H9 (cell line): Measurements from ENCODE around the gene GAN. TPM values are rescaled to one million over a fixed set of nuclear protein-coding genes. Genes with fewer than 3 reads are reported as not detected.

Experiments
- DNase-seq: peaks from one replicate; pipeline ENCODE4 v3.0.0-alpha.2; 2017
- H2AFZ ChIP-seq: one replicate; pipeline ENCODE4 v1.6.1; 2013; ENCODE audit warnings: mild to moderate bottlenecking, low read length, control low read depth, moderate library complexity
- H2AK5ac ChIP-seq: 2 replicates; pipeline ENCODE4 v1.6.1; 2013; ENCODE audit warnings: low read length, control low read depth, mixed read lengths; ENCODE audit not compliant: insufficient read length
- H2BK120ac ChIP-seq: one replicate; pipeline ENCODE4 v1.6.1; 2013; ENCODE audit warnings: low read depth, mild to moderate bottlenecking, low read length, control low read depth, inconsistent platforms; ENCODE audit not compliant: poor library complexity, severe bottlenecking
- H2BK12ac ChIP-seq: 2 replicates; pipeline ENCODE4 v1.6.1; 2013; ENCODE audit warnings: low read length, control low read depth, mixed read lengths, low read depth; ENCODE audit not compliant: insufficient read length
- H2BK15ac ChIP-seq: 2 replicates; pipeline ENCODE4 v1.6.1; 2013; ENCODE audit warnings: low read depth, low read length, control low read depth
- H2BK20ac ChIP-seq: one replicate; pipeline ENCODE4 v1.6.1; 2013; ENCODE audit warnings: low read depth, mild to moderate bottlenecking, low read length, control low read depth, inconsistent platforms; ENCODE audit not compliant: poor library complexity, severe bottlenecking
- H2BK5ac ChIP-seq: 2 replicates; pipeline ENCODE4 v1.6.1; 2013; ENCODE audit warnings: low read length, control low read depth, mixed read lengths; ENCODE audit not compliant: insufficient read length
- H3K14ac ChIP-seq: 2 replicates; pipeline ENCODE4 v1.6.1; 2013; ENCODE audit warnings: low read length, control low read depth; ENCODE audit not compliant: insufficient read depth
- H3K18ac ChIP-seq: 2 replicates; pipeline ENCODE4 v1.6.1; 2013; ENCODE audit warnings: low read depth, mild to moderate bottlenecking, mixed read lengths, low read length, control low read depth; ENCODE audit not compliant: insufficient read length
- H3K23ac ChIP-seq: 2 replicates; pipeline ENCODE4 v1.6.1; 2013; ENCODE audit warnings: low read length, control low read depth, mixed read lengths, low read depth; ENCODE audit not compliant: insufficient read length
- H3K23me2 ChIP-seq: 2 replicates; pipeline ENCODE4 v1.6.1; 2013; ENCODE audit warnings: low read depth, mild to moderate bottlenecking, mixed read lengths, low read length, control low read depth; ENCODE audit not compliant: insufficient read length, poor library complexity, severe bottlenecking
- H3K27ac ChIP-seq: 2 replicates; pipeline ENCODE4 v1.5.1; 2013; ENCODE audit warnings: low read length, control low read depth, mixed read lengths, low read depth; ENCODE audit not compliant: insufficient read length
- H3K27me3 ChIP-seq: 2 replicates; pipeline ENCODE4 v1.6.1; 2013; ENCODE audit warnings: low read length, control low read depth, inconsistent platforms; ENCODE audit not compliant: insufficient read depth
- H3K4ac ChIP-seq: 2 replicates; pipeline ENCODE4 v1.6.1; 2013; ENCODE audit warnings: low read depth, mild to moderate bottlenecking, control low read depth, inconsistent platforms, low read length, moderate library complexity
- H3K4me1 ChIP-seq: 2 replicates; pipeline ENCODE4 v1.6.1; 2013; ENCODE audit warnings: low read length, control low read depth, inconsistent platforms; ENCODE audit not compliant: insufficient read depth
- H3K4me2 ChIP-seq: 2 replicates; pipeline ENCODE4 v1.6.1; 2013; ENCODE audit warnings: low read length, control low read depth, mixed read lengths; ENCODE audit not compliant: insufficient read length, insufficient read depth
- H3K56ac ChIP-seq: 2 replicates; pipeline ENCODE4 v1.6.1; 2013; ENCODE audit warnings: low read depth, mild to moderate bottlenecking, mixed read lengths, low read length, control low read depth; ENCODE audit not compliant: insufficient read length
- H3K79me1 ChIP-seq: 2 replicates; pipeline ENCODE4 v1.6.1; 2013; ENCODE audit warnings: low read depth, mild to moderate bottlenecking, moderate library complexity, low read length, control low read depth, inconsistent platforms; ENCODE audit not compliant: insufficient read depth, poor library complexity, severe bottlenecking
- H3K79me2 ChIP-seq: 2 replicates; pipeline ENCODE4 v1.6.1; 2013; ENCODE audit warnings: low read length, control low read depth, inconsistent platforms; ENCODE audit not compliant: insufficient read depth
- H3K9ac ChIP-seq: 2 replicates; pipeline ENCODE4 v1.6.1; 2013; ENCODE audit warnings: low read length, control low read depth, mixed read lengths; ENCODE audit not compliant: insufficient read length; ENCODE audit errors: extremely low read depth
- H3K9me3 ChIP-seq: one replicate; pipeline ENCODE4 v1.6.1; 2013; ENCODE audit warnings: low read depth, low read length, inconsistent platforms; ENCODE audit not compliant: control insufficient read depth
- H3T11ph ChIP-seq: one replicate; pipeline ENCODE4 v1.6.1; 2013; ENCODE audit warnings: mild to moderate bottlenecking, low read length, control low read depth, inconsistent platforms
- H4K20me1 ChIP-seq: one replicate; pipeline ENCODE4 v1.6.1; 2013; ENCODE audit not compliant: control insufficient read depth, insufficient read length, insufficient read depth
- H4K5ac ChIP-seq: 2 replicates; pipeline ENCODE4 v1.6.1; 2013; ENCODE audit warnings: low read depth, mild to moderate bottlenecking, mixed read lengths, low read length, control low read depth; ENCODE audit not compliant: insufficient read length
- H4K8ac ChIP-seq: replicated peaks from 2 replicates; pipeline ENCODE4 v1.6.1; 2013; ENCODE audit warnings: low read length, control low read depth, mixed read lengths, low read depth; ENCODE audit not compliant: insufficient read length
- H4K91ac ChIP-seq: 2 replicates; pipeline ENCODE4 v1.6.1; 2013; ENCODE audit warnings: low read depth, mild to moderate bottlenecking, moderate library complexity, mixed read lengths, low read length, control low read depth; ENCODE audit not compliant: insufficient read length
- H3K27ac Mint-ChIP-seq, 3 experiments: 2 replicates in 2 of 3; 3 replicates in 1 of 3; pipeline ENCODE4 v1.8.0; 2020 to 2021; ENCODE audit warnings: mixed read lengths in 3 of 3, mild to moderate bottlenecking in 1 of 3, moderate library complexity in 1 of 3
- H3K27me3 Mint-ChIP-seq: 2 replicates; pipeline ENCODE4 v1.8.0; 2021; ENCODE audit warnings: low read depth, mild to moderate bottlenecking, moderate library complexity, mixed read lengths
- H3K36me3 Mint-ChIP-seq, 3 experiments: 2 replicates in 2 of 3; 3 replicates in 1 of 3; pipeline ENCODE4 v1.8.0; 2020 to 2021; ENCODE audit warnings: low read depth in 3 of 3, mixed read lengths in 3 of 3; ENCODE audit not compliant: insufficient read depth in 1 of 3
- H3K4me1 Mint-ChIP-seq, 2 experiments: 2 replicates each; pipeline ENCODE4 v1.8.0; 2020; ENCODE audit warnings: mixed read lengths in 2 of 2
- H3K4me3 Mint-ChIP-seq, 2 experiments: 2 replicates in 1 of 2; 3 replicates in 1 of 2; pipeline ENCODE4 v1.8.0; 2020 to 2021; ENCODE audit warnings: mild to moderate bottlenecking in 2 of 2, mixed read lengths in 2 of 2, moderate library complexity in 1 of 2
- H3K9me3 Mint-ChIP-seq, 2 experiments: 2 replicates in 1 of 2; 3 replicates in 1 of 2; pipeline ENCODE4 v1.8.0; 2020; ENCODE audit warnings: mild to moderate bottlenecking in 2 of 2, mixed read lengths in 2 of 2, moderate library complexity in 1 of 2
- CTCF ChIP-seq: fragments of 200-600 bp; sonication (generic); conservative IDR thresholded peaks from 3 replicates; pipeline ENCODE4 v1.8.0; 2021; ENCODE audit warnings: antibody characterized with exemption, mild to moderate bottlenecking
- WGBS: extraction: QIAGEN DNeasy Blood & Tissue Kit; methylation state at CpG from one replicate; pipeline ENCODE4 v1.1.7; 2013; ENCODE audit warnings: missing lambda C conversion rate, low lambda C conversion rate, mixed read lengths; ENCODE audit not compliant: insufficient read length; ENCODE audit errors: extremely low coverage; 5-methylcytosine and 5-hydroxymethylcytosine counted together
- total RNA-seq: library from RNA; stranded (reverse); gene quantifications from 2 replicates; pipeline ENCODE4 v1.2.1, GENCODE V29; 2021

Gene GAN
- total RNA-seq, 1 experiment from 2014 or later, result 20.9 TPM

DNA sequence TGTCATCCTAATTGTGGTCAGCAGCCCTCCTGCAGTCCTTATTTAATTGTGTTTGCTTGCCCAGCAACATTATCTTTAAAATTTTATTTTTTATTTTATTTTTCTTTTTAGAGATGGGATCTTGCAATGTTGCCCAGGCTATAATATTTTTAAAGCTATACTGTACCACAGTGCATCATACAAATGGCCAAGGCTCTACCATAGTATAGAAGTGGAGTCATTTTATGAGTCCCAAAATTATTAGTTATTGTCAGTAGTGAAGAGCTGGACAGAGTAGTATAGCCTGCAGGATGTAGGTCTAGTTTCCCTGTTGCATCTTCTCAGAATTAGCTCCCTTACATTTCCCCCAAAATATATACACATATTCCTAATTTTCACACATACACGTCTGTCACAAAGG, 44.1 kb downstream of the GAN start:
- DNase-seq, result no peak
- Histone ChIP-seq H2BK5ac (no peak overlapping the region), H2BK12ac (no peak overlapping the region), H4K20me1 (no peaks in the 10 kb centered on the region), H3K9ac (no peak overlapping the region), H3K4me2 (no peak overlapping the region), H4K5ac (no peak overlapping the region), H3K23ac (no peak overlapping the region), H3K4me1 (no peaks in the 10 kb centered on the region), H2AFZ (no peak overlapping the region), H2AK5ac (no peak overlapping the region), H3K4ac (no peak overlapping the region), H3K79me2 (no peaks in the 10 kb centered on the region), H3K27me3 (no peaks in the 10 kb centered on the region), H3K79me1 (peaks cover 1% of the 10 kb centered on the region), H3K9me3 (no peaks in the 10 kb centered on the region), H4K8ac (no peak overlapping the region), H3K14ac (no peak overlapping the region), H4K91ac (no peak overlapping the region), H3T11ph (no peak overlapping the region), H2BK20ac (no peak overlapping the region), H2BK15ac (no peak overlapping the region), H2BK120ac (no peak overlapping the region), H3K56ac (no peak overlapping the region), H3K18ac (no peak overlapping the region), H3K27ac (no peak overlapping the region), H3K23me2 (no peaks in the 10 kb centered on the region)
- no peak overlapping the region for H3K4me3 Mint-ChIP-seq
- no peaks in the 10 kb centered on the region for H3K4me1 Mint-ChIP-seq
- peaks cover 21 to 51% (median 26%) of the 10 kb centered on the region in 3 experiments; a peak in 6 of 7 replicates for H3K36me3 Mint-ChIP-seq
- TF ChIP-seq CTCF, result no peak
- H3K27ac Mint-ChIP-seq, result no peak overlapping the region
- no CpG with 5 or more reads among the region's 1 CpG for WGBS
- H3K27me3 Mint-ChIP-seq, result no peaks in the 10 kb centered on the region
- H3K9me3 Mint-ChIP-seq, result no peaks in the 10 kb centered on the region; a peak in 1 of 5 replicates
